ENCODE results near the gene ADAT3.

Gene ADAT3

DNA sequence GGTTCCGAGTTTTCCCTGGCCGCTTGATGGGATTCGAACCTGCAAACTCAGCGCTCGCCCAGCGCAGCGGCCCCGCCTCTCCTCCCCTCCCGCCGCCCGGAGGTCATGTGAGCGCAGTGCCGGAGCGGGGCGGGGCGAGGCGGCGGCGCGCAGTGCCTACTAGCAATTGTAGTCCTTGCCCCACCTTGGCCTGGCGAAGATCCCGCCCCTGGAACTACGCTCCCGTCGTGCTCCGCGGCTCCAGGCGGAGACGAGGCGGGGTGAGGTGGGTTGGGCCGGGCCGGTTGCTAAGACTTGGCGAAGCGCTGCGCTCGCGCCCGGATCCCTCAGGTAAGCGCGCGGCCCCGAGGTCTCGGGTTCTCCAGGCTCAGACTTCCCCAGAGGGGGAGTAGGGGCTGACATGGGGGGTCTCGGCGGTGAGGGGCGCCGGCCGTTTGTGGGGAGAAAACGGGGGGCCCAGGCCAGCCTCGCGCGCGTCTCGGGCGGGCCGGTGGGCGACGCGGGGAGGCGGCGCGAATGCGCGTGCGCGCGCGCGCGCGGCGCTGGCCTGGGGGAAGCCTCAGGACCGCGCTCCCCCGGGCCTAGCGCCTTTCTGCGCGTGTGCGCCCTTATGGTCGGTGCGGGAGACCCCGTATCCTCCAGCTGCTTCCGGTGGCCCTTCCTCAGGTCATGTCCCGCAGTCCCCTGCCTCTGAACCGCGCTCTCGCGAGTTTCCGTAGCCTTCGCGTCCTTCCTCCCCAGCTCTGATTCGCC lies at the start of gene ADAT3, which contains the start of gene SCAMP4:
Gene ADAT3, plus strand, starts transcription at position 290 of the 753 bp plus-strand sequence. CDS start 6,649 bp downstream, outside the sequence.
Gene SCAMP4, plus strand, starts transcription at position 290 of the 753 bp plus-strand sequence. CDS start 9,621 bp downstream, outside the sequence.
- peak; percentile 98 for DNase-seq

DNA sequence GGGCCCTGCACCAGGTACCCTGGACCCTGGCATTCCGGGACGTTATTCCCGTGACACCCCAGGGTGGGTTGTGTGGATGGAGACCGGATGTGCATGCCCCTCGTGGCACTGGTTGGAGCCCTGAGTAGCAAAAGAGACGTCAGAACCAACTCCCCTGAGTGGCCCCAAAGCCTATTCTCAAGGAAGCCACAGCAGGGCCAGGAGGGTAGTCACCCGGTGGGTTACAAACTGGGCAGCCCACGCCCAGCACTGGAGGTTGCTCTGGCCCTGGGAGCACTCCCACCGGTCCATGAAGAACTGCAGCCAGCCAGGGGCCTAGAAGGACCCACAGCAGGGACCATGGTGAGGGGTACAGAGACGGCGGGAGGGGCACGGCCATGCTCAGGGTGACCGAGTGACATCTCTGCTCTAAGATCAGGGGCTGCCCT lies 49.4 kb upstream of the ADAT3 start:
- DNase-seq: peak; percentile 58

DNA sequence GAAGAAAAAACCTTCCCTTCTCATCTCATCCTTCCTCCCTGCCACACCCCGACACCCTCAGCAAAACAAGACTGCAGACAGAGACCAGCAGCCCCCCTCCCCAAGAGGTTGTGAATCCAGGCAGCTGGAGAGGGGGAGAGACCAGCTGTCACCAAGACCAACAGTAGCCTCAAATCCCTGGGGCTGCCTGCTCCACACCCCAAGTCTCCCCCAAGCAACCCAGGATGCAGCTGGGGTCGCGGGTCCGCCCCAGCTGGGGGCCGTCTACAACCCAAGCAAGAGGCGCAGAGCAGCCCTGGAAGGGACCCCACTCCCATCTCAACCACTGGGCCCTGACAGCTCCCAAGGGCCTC lies 48.9 kb upstream of the ADAT3 start:
- DNase-seq: no peak

DNA sequence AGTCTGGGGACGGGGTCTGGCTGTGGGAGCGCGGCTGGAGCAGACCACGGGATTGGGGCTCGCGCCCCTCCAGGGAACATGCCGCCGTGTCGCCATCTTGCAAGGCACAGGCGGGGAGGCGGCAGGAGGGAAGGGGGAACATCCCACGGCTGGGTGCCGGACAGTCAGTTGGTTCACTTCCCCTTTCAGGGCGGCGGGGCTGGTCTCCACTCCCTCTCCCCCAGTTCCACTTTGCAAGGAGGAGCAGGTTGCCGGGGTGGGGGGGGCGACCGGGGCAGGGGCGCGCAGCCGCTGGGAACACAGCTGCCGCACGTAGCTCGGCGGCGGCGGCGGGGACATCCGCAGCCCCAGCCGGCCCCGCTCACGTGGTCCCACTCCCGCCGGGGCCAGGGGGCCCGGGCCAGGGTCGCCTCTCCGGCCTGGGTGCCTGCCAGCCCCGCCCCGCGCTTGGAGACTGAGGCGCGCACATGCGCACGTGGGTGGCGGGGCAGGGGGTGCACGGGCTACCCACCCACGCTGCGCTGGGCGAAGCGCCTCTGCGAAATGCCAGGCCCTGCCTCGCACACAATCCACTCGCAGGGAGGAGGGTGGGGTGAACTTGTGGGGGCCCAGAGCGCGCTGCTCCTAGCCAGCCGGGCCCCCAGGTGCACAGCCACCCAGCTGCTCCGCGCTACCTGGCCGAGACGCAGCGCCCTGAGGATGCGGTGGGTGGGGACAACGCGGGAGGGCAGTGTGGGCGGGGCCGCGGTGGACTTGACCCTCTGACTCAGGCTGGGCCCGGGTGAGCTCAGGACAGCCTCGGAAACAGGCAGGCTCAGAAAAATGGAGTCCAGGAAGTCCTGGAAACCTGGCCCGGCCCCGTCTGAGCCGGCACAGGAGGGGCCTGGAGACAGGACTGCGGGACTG lies 48.2 kb upstream of the ADAT3 start:
- peak; percentile 76 for DNase-seq

DNA sequence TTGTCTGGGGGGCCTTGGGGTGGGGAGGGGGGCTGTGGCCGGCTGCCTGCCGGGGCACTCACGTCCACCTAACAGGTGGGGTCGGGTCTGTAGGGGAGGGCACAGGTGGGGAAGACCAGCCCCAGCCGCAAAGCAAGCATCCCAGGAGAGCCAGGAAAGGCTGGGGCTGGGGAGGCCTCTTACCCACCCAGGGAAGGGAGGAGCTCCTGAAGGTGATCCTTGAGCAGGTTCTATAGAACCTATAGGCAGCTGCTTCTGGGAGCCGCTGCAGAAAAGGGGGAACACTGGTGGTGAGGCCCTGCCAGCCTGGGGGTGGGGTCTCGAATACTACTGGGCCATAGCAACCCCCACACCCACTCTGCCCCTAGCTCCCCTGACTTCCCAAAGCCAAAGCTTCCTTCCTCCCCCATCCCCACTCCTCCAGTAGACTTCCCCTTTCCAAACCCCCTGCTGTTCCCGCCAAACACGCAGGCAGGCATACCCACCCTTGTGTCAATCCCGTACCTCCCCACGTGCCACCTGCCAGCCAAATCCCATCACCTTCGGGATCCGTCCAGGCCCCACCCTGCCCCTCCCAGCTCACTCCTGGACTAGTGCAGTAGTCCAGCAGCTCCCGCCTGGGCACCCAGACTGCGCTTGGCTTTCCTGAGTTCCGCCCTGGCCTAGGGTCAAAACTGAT lies 47.4 kb upstream of the ADAT3 start:
- no peak for DNase-seq

DNA sequence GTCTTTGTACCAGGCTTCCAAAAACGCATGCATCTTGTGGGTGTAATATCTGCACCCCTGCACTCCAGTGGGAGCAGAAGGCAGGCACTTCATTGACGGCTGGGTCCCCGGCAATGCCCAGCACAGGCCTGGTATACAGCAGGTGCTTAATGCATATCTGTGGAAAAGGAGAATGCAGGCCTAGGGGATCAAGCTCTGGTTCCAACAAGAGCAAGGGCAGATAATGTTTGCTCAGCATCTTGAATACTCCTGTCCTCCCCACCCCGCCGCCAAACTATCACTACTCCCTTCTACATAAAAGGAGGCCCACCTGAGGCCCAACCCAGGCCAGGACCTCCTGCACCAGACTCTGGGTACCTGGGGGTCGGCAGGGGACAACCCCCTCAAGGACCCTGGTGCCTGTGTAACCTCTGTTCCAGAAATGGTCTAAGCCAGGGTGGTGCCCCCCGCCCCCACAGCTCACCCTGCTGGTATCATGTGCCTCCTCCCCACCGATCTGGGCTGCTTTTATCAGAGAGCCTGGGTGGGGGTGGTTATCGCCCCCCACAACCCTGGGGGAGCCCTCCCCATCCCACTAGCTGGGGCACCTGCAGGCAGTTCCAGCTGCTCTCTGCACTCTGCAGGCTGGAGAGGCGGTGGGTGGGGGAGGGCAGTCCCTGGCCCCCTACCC lies 46.7 kb upstream of the ADAT3 start:
- DNase-seq: no peak

DNA sequence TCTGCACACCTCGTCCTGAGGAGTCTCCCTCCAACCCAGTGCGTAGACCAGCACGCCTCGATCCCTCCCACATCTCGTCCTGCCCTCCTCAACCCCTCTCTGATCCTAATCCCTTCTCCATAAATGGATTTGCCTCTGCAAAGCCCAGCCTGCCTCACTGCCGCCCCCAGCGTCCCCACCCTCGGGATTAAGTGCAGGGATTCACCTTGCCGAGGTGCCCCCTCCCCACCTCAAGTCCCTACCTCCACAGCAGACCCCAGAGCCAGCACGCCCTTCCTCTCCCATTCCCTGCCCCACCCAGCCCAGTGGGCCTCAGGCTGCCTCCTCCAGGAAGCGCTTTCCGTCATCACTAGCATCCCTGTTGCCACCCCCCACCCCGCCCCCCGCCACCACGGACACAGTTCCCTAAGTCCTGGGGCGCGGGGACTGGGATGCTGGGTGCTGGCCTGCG lies 45.8 kb upstream of the ADAT3 start:
- no peak for DNase-seq

DNA sequence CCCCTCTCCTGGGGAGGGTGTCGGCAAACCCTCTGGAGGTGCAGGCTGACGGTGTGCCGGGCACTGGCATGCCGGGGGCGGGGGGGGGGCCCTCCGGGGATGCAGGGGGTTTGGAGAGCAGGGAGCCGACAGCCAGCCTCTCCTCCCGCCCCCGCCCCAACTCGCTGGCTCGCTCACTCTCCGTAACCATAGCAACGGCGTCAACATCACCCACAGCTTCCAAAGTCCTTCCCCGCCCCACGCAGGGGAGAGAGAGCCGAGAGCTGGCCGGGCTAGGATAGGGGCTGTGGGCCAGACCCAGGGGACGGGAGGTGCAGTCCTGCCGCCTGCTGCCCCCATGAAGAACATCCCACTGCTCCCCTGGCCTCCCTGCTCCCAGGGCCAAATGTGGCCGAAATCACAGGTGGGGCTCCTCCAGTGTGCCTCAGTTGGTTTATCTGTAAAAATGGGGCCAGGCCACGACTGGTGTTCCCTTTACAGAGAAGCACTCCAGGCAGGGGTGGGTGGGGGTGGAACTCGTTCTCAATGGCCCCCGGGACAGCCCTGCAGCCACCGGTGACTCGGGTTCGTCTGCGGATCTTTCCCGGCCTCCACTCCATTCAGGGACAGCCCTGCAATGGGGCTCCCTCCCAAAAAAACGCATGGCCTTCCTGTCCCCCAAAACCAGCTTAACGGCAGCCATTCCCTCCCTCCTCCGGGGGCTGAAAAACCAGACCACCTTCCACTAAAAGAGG lies 45.0 kb upstream of the ADAT3 start:
- DNase-seq: no peak

DNA sequence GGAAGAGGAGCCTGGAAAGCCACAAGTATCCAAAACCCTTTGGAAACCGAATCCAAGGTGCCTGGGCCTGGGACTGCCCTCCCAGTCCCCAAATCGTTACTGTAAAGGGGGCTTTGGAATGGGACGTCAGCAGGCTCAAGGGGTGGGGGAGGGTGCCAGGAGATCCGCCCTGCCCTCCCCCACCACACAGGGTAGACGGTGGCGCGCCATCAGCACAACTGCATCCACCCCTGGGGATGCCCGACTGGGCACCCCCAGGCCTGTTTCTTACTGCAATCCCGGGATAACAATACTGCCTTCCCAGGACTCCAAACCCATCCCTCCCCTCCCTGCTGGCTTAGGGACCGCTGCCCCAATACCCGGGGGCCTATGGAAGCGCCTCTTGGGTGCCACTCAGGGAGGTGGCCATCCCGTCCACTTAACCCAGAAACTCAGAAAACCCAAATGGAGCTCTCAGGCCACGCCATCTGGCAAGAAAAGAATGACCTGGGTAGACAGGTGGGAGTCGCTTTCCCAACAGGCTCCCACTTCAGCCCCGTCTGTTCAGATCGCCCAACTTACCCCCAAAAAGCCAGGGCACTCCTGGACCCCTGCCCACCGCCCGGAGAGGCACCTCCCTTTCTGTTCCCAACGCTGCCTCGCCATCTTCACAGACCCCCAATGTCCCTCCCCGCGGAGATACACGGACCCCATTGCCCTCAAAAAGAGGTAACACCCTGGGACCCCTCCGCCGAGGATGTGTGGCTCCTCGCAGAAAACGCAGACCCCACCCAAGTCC lies 44.2 kb upstream of the ADAT3 start:
- no peak for DNase-seq

DNA sequence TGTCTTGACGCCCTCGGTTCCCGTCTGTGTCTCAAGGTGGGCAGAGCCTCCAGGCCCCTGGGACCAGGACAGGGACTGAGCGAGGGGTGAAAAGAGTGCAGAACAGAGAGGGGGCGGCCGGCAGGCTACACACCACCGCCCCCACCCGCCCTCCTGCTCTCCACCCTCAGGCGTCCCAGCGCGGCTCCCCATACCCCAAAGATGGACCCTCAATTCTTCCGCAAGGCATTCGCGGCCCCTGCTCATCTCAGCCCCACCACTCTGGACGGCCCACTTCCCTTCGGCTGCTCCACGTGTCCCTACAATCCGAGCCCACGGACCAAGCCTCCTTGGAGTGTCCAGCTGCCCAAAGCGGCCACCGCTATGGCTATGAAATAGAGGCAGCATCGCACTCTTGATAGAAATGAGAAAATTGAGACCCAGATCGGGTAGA lies 43.6 kb upstream of the ADAT3 start:
- DNase-seq: no peak

DNA sequence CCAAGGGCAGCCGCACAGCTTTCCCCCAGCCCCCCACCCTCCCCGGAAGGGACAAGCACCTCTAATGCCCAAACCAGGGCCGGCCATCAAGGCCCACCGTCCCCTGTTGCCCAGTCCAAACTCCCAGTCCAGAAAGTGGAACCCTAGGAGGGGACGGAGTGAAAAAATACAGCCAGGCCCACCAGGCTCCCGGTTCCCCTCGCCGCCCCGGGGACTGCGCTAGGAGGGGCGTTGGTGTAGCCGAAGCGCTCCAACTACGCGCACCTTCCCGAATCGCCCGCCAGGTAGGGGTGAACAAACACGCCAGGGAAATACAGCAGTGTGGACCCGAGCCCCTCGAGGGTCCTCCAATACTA lies 43.2 kb upstream of the ADAT3 start:
- no peak for DNase-seq

DNA sequence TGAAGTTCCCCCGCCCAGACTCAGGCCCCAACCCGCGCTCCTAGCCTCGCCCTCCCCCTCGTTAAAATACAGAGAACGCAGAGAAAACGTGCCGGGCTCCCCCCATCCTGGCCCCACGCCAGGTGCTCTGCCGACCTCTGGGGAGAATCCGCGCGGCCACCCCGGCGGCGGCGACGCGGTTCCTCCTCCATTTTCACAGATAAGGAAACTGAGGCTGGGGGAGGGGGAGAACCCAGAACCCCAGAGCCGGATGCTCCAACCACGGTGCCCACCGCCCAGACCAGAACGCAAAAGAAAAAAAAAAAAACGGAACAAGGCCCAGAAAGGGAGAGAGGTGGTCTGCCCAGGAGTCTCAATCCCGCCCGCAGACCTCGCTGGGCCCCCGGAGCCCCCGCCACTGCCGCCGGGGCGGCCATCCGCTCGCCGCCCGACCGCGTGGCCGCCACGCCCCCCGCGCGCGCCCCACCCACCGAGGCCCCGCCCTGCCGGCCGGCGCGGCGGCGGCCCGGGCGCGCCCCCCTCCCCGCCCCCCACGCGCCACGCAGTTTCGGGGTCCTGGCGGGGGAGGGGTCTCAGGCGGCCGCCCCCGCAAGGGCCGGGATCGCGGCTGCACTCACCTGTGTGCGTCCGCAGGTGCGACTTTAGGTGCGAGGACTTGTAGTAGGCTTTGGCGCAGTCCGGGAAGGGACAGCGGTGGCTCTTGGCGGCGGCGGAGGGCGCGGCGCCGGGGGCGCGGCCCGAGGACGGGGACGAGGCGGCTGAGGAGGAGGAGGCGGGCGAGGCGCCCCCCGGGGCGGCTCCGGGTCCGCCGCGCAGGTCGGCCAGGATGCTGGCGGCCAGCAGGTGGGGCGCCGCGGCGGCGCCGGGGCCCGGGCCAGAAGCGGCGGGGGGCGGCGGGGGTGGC lies 42.5 kb upstream of the ADAT3 start:
- DNase-seq: peak; percentile 73

DNA sequence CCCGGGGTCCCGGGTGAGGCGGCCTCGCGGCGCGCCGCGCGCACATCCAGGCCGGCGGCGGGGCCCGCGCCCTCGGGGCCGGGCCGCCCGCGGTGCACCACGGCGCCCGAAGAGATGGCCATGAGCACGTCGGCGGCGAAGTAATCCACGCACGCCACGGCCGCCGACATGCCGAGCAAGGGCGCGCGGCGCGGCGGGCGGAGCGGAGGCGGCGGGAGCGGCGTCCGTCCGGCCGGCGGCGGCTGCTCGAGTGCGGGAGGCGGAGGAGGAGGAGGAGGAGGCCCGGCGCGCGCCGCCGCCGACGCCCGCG lies 41.9 kb upstream of the ADAT3 start, which contains the start of gene KLF16:
Gene KLF16, minus strand, starts transcription at position 252 of the 310 bp plus-strand sequence. Its CDS starts 82 bp downstream, at position 170.
- DNase-seq: no peak

DNA sequence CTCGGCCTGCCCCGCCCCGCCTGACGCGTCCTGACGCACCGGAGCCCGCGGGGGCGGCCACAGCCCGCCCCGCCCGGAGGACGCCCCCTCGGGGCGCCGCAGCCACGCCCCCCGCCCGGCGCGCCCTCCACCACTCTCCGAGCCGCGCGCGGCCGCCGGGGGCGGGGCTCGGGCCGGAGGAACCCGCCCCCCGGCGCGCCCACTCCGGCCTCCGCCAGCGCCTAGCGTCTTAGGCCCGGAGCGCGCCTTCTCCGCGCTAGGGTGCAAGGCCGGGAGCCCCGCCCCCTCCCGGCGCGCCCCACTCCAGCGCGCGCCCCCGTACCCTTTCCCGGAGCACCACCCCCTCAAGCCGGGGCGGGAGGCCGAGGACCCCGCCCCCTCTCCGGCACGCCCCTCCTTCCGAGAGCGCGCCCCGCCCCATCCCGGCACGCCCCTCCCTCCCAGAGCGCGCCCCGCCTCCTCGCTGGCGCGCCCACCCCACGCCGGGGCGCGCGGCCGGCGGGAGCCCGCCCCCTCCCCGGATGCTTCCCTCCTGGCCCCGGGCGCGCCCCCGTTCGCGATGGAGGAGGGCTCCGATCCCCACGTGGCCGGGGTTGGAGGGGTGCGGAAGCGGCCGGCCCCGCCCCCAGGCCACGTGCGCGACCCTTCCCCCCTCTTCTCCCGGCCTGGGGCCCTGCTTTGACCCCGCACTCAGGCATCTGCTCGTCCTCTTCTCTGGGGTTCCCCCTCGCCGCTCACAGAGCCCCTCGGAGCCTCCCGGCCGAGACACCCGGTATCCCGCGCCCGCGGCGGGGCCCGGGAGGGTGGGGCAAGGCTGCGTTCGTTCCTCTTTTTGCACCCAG lies 41.3 kb upstream of the ADAT3 start:
- DNase-seq: peak; percentile 93

DNA sequence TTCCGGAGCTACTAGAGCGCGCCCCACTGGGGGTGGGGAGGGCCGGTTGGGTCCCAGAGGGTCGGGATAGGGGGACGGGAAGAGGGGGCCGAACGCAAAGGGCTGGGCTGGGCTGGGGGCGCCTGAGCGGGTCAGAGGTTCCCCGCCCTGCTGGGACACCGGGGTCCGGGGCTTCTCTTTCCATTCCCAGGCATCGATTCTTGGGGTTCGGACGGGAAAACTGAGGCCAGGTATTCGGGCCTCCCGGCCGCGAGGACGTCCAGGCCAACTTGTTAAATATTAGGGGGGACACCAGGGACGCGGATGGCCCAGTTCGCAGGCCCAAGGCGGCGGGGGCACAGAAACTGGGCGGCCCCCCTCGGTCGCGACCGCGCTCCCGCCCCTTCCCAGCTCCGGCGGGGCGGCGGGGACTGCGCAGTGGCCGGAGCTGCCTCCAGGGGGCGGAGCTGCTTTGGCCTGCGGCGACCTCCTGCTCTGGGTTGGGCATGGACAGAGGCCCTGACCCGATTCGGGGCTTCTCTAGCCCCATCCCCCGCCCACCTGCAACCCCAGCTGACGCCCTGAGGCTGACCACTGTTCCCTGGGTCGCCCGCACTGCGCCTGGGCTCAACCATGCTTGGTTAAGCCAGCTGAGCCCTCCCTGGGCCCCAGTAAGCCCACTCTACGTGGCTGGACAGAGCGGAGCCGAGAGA lies 40.6 kb upstream of the ADAT3 start:
- peak; percentile 80 for DNase-seq

DNA sequence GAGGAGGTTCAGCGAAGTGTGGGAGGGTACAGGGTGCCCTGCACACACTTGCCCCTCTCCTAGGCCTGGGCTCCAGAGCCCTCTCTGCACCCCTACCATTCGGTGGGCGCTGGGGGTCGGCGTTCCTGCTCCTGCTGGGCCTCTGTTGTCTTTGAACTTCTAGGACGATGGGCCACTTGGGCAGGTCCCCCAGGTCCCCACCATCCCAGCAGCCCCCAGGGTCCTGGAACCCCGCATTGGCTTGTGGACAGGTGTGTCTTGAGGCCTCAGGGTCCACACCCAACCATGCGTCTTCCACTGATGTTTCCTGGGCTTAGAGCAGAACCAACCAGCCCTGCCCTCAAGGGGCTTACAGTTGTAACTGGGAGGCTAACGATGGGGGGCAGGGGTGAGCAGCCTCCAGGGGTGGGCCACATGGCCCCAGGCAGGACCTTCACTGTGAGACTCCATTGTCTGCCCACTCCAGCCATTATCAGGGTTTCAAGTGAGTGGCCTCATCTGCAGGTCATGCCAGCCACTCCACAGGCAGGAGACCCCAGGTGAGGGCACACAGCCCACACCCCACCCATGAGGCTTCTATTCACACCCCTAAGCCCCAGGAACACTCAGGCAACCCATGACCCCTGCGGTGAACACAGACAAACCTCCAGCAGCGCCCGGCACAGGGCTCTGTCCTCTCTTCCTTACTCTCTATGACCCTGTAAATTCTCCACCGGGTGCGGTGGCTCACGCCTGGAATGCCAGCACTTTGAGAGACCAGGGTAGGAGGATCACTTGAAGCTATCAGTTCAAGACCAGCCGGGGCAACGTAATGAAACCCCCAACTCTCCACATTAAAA lies 39.8 kb upstream of the ADAT3 start:
- no peak for DNase-seq

DNA sequence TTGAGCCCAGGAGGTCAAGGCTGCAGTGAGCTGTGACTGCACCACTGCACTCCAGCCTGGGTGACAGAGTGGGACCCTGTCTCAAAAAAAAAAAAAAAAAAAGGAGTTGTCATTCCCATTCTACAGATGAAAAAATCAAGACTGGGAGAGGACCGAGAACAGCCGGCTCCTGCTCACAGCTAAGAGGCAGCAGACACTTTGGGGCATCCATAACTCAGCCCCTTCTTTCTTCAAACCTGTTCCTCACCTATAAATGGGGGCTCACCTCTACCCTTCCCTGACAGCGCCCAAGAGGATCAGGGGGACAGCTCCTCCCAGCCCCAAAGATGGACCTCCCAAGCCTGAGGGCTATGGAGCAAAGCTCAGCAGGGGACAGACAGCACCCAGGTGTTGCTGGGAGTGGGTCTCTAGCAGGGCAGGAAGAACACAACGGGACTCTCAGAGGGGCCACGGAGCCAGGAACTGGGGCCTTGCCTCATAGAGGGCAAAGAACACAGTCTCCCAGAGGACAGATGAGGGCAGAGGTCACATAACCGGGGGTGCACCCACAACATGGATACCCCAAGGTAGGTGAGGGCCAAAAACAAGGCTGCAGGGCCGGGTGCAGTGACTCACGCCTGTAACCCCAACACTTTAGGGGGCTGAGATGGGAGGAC lies 38.4 kb upstream of the ADAT3 start:
- no peak for DNase-seq
